Activated T-cell treated with anti-CD3 and anti-CD28 coated beads, Interleukin-2, amount 50 U/mL, for 24 hours (primary cell): ENCODE results near the gene PDCD2.
"Not testable (repeated sequence)": the region's sequence is repeated elsewhere in the genome, so short reads cannot be mapped to it uniquely, and the experiment has no call there.

Source experiments
- DNase-seq: peaks from one replicate; pipeline ENCODE4 v3.0.0-alpha.2; 2020
- H3K27ac Mint-ChIP-seq: 2 replicates; pipeline ENCODE4 v1.8.0; 2020; ENCODE audit warnings: mild to moderate bottlenecking, mixed read lengths
- H3K27me3 Mint-ChIP-seq: 2 replicates; pipeline ENCODE4 v1.8.0; 2020; ENCODE audit warnings: mixed read lengths
- H3K36me3 Mint-ChIP-seq: 2 replicates; pipeline ENCODE4 v1.8.0; 2020; ENCODE audit warnings: low read depth, mixed read lengths
- H3K4me1 Mint-ChIP-seq: 2 replicates; pipeline ENCODE4 v1.8.0; 2020; ENCODE audit warnings: low read depth, mixed read lengths
- H3K4me3 Mint-ChIP-seq: 2 replicates; pipeline ENCODE4 v1.8.0; 2020; ENCODE audit warnings: mild to moderate bottlenecking, moderate library complexity, mixed read lengths
- H3K9me3 Mint-ChIP-seq: 2 replicates; pipeline ENCODE4 v1.8.0; 2020; ENCODE audit warnings: mixed read lengths

PDCD2 gene

GRCh38 chr6:170584181-170584953 lies at the start of gene PDCD2:
PDCD2 (minus strand) TSS chr6:170584637; CDS start chr6:170584581, 56 bp downstream.
- H3K9me3 Mint-ChIP-seq: no peaks in the 10 kb centered on the region
- peak within 1 kb of the TSS; percentile 98 for H3K27ac Mint-ChIP-seq
- H3K4me3 Mint-ChIP-seq: peak within 1 kb of the TSS; percentile 98
- H3K36me3 Mint-ChIP-seq: peaks cover 53% of the 10 kb centered on the region
- DNase-seq: peak; percentile 93
- H3K27me3 Mint-ChIP-seq: peaks cover 1% of the 10 kb centered on the region
- peaks cover 39% of the 10 kb centered on the region for H3K4me1 Mint-ChIP-seq

- H3K36me3 Mint-ChIP-seq, H3K4me1 Mint-ChIP-seq, H3K27ac Mint-ChIP-seq, H3K4me3 Mint-ChIP-seq, H3K9me3 Mint-ChIP-seq, DNase-seq: not testable (repeated sequence)
- H3K27me3 Mint-ChIP-seq: peaks cover 11% of the 10 kb centered on the region
Observed at GRCh38 chr6:170616020-170616554, 31.6 kb upstream of the PDCD2 start.

- H3K27ac Mint-ChIP-seq, DNase-seq, H3K9me3 Mint-ChIP-seq, H3K4me1 Mint-ChIP-seq, H3K36me3 Mint-ChIP-seq: not testable (repeated sequence)
- H3K4me3 Mint-ChIP-seq: peak overlapping the region; percentile 61
- peaks cover 45% of the 10 kb centered on the region for H3K27me3 Mint-ChIP-seq
Observed at GRCh38 chr6:170612256-170612804, 27.9 kb upstream of the PDCD2 start.

- H3K27me3 Mint-ChIP-seq: peaks cover 73% of the 10 kb centered on the region
- H3K36me3 Mint-ChIP-seq, H3K4me3 Mint-ChIP-seq, H3K4me1 Mint-ChIP-seq, H3K27ac Mint-ChIP-seq, DNase-seq, H3K9me3 Mint-ChIP-seq: not testable (repeated sequence)
Observed at GRCh38 chr6:170609225-170609624, 24.8 kb upstream of the PDCD2 start.

- peaks cover 69% of the 10 kb centered on the region for H3K27me3 Mint-ChIP-seq
- DNase-seq: no peak
- no peaks in the 10 kb centered on the region for H3K9me3 Mint-ChIP-seq
- H3K36me3 Mint-ChIP-seq: no peaks in the 10 kb centered on the region
- no peak overlapping the region for H3K4me3 Mint-ChIP-seq
- no peaks in the 10 kb centered on the region for H3K4me1 Mint-ChIP-seq
- no peak overlapping the region for H3K27ac Mint-ChIP-seq
Observed at GRCh38 chr6:170605574-170606259, 21.3 kb upstream of the PDCD2 start.

GRCh38 chr6:170597278-170597677 lies 12.8 kb upstream of the PDCD2 start:
- H3K27me3 Mint-ChIP-seq: peaks cover 28% of the 10 kb centered on the region

GRCh38 chr6:170596426-170596825 lies 12.0 kb upstream of the PDCD2 start:
- Mint-ChIP-seq H3K27me3 (peaks cover 28% of the 10 kb centered on the region), H3K36me3 (no peaks in the 10 kb centered on the region), H3K27ac (no peak overlapping the region), H3K9me3 (peaks cover 20% of the 10 kb centered on the region), H3K4me3 (no peak overlapping the region), H3K4me1 (no peaks in the 10 kb centered on the region)
- DNase-seq: no peak

More at GRCh38 chr6:170597278-170597677, 12.8 kb upstream of the PDCD2 start:
- DNase-seq: no peak
- Mint-ChIP-seq H3K9me3 (peaks cover 12% of the 10 kb centered on the region), H3K36me3 (no peaks in the 10 kb centered on the region), H3K4me3 (no peak overlapping the region), H3K4me1 (no peaks in the 10 kb centered on the region), H3K27ac (no peak overlapping the region)

GRCh38 chr6:170590725-170591124 lies 6.3 kb upstream of the PDCD2 start:
- Mint-ChIP-seq H3K4me1 (no peaks in the 10 kb centered on the region), H3K27me3 (peaks cover 30% of the 10 kb centered on the region), H3K36me3 (peaks cover 2% of the 10 kb centered on the region), H3K27ac (no peak overlapping the region), H3K9me3 (peaks cover 33% of the 10 kb centered on the region), H3K4me3 (no peak overlapping the region)
- DNase-seq: no peak

GRCh38 chr6:170584954-170585498 lies 589 bp upstream of the PDCD2 start:
- DNase-seq: no peak
- Mint-ChIP-seq H3K27ac (peak overlapping the region; percentile 98), H3K4me3 (peak overlapping the region; percentile 98), H3K27me3 (peaks cover 7% of the 10 kb centered on the region), H3K36me3 (peaks cover 47% of the 10 kb centered on the region), H3K9me3 (peaks cover 4% of the 10 kb centered on the region), H3K4me1 (peaks cover 34% of the 10 kb centered on the region)

GRCh38 chr6:170583756-170584180 lies 669 bp downstream of the PDCD2 start:
- Mint-ChIP-seq H3K27me3 (no peaks in the 10 kb centered on the region), H3K9me3 (no peaks in the 10 kb centered on the region), H3K4me1 (peaks cover 41% of the 10 kb centered on the region), H3K4me3 (peak overlapping the region; percentile 98), H3K36me3 (peaks cover 59% of the 10 kb centered on the region), H3K27ac (peak overlapping the region; percentile 97)
- DNase-seq: no peak

- peaks cover 97% of the 10 kb centered on the region for H3K36me3 Mint-ChIP-seq
- H3K27me3 Mint-ChIP-seq: no peaks in the 10 kb centered on the region
- no peaks in the 10 kb centered on the region for H3K9me3 Mint-ChIP-seq
- no peak overlapping the region for H3K4me3 Mint-ChIP-seq
- no peak for DNase-seq
- peaks cover 36% of the 10 kb centered on the region for H3K4me1 Mint-ChIP-seq
- H3K27ac Mint-ChIP-seq: peak overlapping the region; percentile 97
Observed at GRCh38 chr6:170578909-170579308, 5.5 kb downstream of the PDCD2 start.

GRCh38 chr6:170575250-170575649 lies 9.2 kb downstream of the PDCD2 start:
- peak overlapping the region; percentile 12 for H3K27ac Mint-ChIP-seq
- DNase-seq: no peak
- H3K4me1 Mint-ChIP-seq: peaks cover 10% of the 10 kb centered on the region
- no peaks in the 10 kb centered on the region for H3K27me3 Mint-ChIP-seq
- H3K36me3 Mint-ChIP-seq: peaks cover 96% of the 10 kb centered on the region
- no peak overlapping the region for H3K4me3 Mint-ChIP-seq
- no peaks in the 10 kb centered on the region for H3K9me3 Mint-ChIP-seq

- peaks cover 95% of the 10 kb centered on the region for H3K36me3 Mint-ChIP-seq
- peak overlapping the region; percentile 37 for H3K27ac Mint-ChIP-seq
- no peaks in the 10 kb centered on the region for H3K27me3 Mint-ChIP-seq
- no peaks in the 10 kb centered on the region for H3K4me1 Mint-ChIP-seq
- no peak overlapping the region for H3K4me3 Mint-ChIP-seq
- no peaks in the 10 kb centered on the region for H3K9me3 Mint-ChIP-seq
- no peak for DNase-seq
Observed at GRCh38 chr6:170572704-170573466, 11.6 kb downstream of the PDCD2 start.
